ENCODE measurements around the gene ATP8A1. TPM values are rescaled to one million over a fixed set of nuclear protein-coding genes. Genes with fewer than 3 reads are reported as not detected.
A peak's percentile ranks its signal among the peaks of the same experiment; 100 is the strongest.

ATP8A1 gene
- total and polyA plus RNA-seq, 12 donors: 14.4 to 58.3 (median 27.7) TPM

- 0 to 1% (median 0%) methylated on average over 19 to 52 of the region's 52 CpGs; no CpG with 5 or more reads in 1 of the 4 donors for WGBS, 4 donors
- Histone ChIP-seq H3K9me3 (replicated peaks in 1 of 3) (no peaks in the 10 kb centered on the region), H3K4me3 (peak overlapping the region in 2 of 4 donors; percentile 21 to 63), H3K27ac (no peak overlapping the region), H3K27me3 (peaks cover 38% of the 10 kb centered on the region), H3K36me3 (replicated peaks in 1 of 2) (no peaks in the 10 kb centered on the region), H3K4me1 (replicated peaks in 1 of 2) (peaks cover 16 to 25% of the 10 kb centered on the region in 2 donors)
- peak in 3 of 7 donors; percentile 19 to 24 (median 21) for DNase-seq
- intact Hi-C loops (cut with DNase I): no loop called here
- no peak for TF ChIP-seq POLR2A (IDR thresholded peaks at IDR 0.05)
- TF ChIP-seq, protein P1, sequence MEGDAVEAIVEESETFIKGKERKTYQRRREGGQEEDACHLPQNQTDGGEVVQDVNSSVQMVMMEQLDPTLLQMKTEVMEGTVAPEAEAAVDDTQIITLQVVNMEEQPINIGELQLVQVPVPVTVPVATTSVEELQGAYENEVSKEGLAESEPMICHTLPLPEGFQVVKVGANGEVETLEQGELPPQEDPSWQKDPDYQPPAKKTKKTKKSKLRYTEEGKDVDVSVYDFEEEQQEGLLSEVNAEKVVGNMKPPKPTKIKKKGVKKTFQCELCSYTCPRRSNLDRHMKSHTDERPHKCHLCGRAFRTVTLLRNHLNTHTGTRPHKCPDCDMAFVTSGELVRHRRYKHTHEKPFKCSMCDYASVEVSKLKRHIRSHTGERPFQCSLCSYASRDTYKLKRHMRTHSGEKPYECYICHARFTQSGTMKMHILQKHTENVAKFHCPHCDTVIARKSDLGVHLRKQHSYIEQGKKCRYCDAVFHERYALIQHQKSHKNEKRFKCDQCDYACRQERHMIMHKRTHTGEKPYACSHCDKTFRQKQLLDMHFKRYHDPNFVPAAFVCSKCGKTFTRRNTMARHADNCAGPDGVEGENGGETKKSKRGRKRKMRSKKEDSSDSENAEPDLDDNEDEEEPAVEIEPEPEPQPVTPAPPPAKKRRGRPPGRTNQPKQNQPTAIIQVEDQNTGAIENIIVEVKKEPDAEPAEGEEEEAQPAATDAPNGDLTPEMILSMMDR (IDR thresholded peaks at IDR 0.05): no peak
Measured at GRCh38 chr4:42397635-42398170, 259.2 kb downstream of the ATP8A1 start.

GRCh38 chr4:42396752-42397634, 259.9 kb downstream of the ATP8A1 start, which contains the start of gene SHISA3:
Gene SHISA3, plus strand, starts transcription at chr4:42397488. Its CDS starts 569 bp downstream, at chr4:42398057.
- Histone ChIP-seq H3K27me3 (peaks cover 38% of the 10 kb centered on the region), H3K9me3 (replicated peaks in 1 of 3) (no peaks in the 10 kb centered on the region), H3K4me3 (peak within 1 kb of the TSS in 2 of 4 donors; percentile 21 to 63), H3K36me3 (replicated peaks in 1 of 2) (no peaks in the 10 kb centered on the region), H3K4me1 (replicated peaks in 1 of 2) (peaks cover 16 to 25% of the 10 kb centered on the region in 2 donors), H3K27ac (no peak within 1 kb of the TSS)
- WGBS, 4 donors: 11 to 23% (median 15%) methylated on average over 26 to 61 of the region's 61 CpGs
- intact Hi-C loops (cut with DNase I): no loop called here
- peak in 3 of 7 donors; percentile 13 to 18 (median 15) for DNase-seq
- no peak for TF ChIP-seq POLR2A (IDR thresholded peaks at IDR 0.05)
- TF ChIP-seq, protein P1 (IDR thresholded peaks at IDR 0.05): no peak

DNA sequence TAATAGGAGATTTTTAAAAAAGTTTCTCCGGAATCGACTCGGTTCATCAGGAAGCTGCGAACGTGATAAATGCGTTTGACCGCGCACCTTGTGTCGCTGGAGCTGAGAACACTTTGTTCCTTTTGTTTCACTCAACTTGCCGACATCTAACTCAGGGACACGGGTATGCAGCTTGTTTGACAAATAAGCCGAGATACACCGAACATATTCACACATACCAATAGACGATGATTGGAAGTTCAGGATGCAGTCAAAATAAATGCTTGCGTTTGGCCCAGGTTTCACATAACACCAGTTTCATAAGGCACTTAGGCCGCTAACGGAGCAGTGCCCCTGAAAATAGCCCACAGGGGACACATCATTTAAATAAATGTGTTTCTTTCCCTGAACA, 260.5 kb downstream of the ATP8A1 start:
- DNase-seq: no peak
- Histone ChIP-seq H3K4me3 (peak overlapping the region in 1 of 4 donors; percentile 63), H3K27ac (no peak overlapping the region), H3K9me3 (replicated peaks in 1 of 3) (no peaks in the 10 kb centered on the region), H3K27me3 (peaks cover 38% of the 10 kb centered on the region), H3K36me3 (replicated peaks in 1 of 2) (no peaks in the 10 kb centered on the region), H3K4me1 (replicated peaks in 1 of 2) (peaks cover 16 to 25% of the 10 kb centered on the region in 2 donors)
- TF ChIP-seq, protein P1 (IDR thresholded peaks at IDR 0.05): no peak
- no peak for TF ChIP-seq POLR2A (IDR thresholded peaks at IDR 0.05)
- intact Hi-C loops (cut with DNase I): no loop called here
- WGBS, 4 donors: 63 to 75% (median 69%) methylated on average over 17 of the region's 17 CpGs

DNA sequence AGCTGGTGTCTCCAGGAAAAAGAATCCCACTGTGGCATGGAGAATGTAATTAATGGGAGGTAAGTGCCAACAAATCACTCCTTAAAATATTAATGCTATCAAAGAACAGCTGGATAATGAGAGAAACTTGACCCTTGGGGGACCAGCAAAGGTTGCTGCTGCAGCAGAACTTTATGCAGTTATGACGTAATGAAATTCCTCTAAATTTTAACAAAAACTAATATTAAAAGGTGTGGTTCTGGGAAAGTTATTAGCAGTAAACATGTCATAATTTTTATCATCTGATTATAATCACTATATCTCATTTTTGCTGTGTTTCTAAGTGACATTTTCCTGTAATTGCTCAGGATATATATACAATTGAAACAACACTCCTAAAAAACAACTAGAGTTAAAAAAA, 261.3 kb downstream of the ATP8A1 start:
- Histone ChIP-seq H3K27ac (no peak overlapping the region), H3K9me3 (replicated peaks in 1 of 3) (no peaks in the 10 kb centered on the region), H3K27me3 (peaks cover 38% of the 10 kb centered on the region), H3K4me1 (replicated peaks in 1 of 2) (peaks cover 16 to 25% of the 10 kb centered on the region in 2 donors), H3K36me3 (replicated peaks in 1 of 2) (no peaks in the 10 kb centered on the region), H3K4me3 (no peak overlapping the region)
- intact Hi-C loops (cut with DNase I): no loop called here
- DNase-seq: no peak
- TF ChIP-seq, protein P1 (IDR thresholded peaks at IDR 0.05): no peak
- no peak for TF ChIP-seq POLR2A (IDR thresholded peaks at IDR 0.05)
- WGBS, 4 donors: 77 to 96% (median 93%) methylated on average over 1 of the region's 1 CpG

All from adrenal gland (tissue), 12 donors.